D341Med (cell line): ENCODE measurements around the gene MYLK2.
"Not testable (repeated sequence)": the region's sequence is repeated elsewhere in the genome, so short reads cannot be mapped to it uniquely, and the experiment has no call there.

Experiments
- DNase-seq: peaks from one replicate; pipeline ENCODE4 v3.0.0; 2012; ENCODE audit warnings: low spot score

Gene MYLK2

DNA sequence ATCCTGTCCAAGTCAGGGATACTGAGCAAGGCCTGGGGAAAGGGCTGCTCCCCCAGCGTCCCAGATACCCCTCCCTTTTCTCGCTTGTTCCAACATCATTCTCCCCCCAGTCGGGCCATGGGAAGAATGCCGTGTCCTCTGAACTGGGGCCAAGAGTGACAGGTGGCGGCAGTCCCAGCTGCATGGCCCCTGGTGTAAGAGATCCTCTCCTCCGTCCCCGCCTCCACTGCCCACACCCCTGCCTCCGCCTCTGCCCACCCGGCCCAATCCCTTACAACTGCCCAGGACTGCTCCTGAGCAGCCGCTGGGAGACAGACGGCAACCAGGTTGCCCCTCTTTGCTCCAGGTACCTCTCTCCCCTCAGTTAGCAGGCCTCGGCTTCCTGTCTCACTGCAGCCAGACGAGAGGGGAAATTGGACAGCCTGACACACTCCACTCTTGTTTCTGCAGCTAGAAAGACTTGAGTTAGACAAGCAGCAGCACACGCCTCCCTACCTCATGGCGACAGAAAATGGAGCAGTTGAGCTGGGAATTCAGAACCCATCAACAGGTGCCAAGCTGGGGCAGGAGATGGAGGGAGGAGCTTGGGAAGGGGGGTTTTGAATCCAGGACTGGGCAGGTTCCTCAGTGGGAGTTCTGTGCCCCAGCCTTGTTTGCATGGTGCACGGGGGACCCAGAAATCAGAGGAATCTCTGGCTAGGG is at the start of gene MYLK2:
MYLK2 (plus strand) TSS at position 274 of the 702 bp plus-strand sequence; CDS start at position 499, 225 bp downstream.
- DNase-seq = no peak

DNA sequence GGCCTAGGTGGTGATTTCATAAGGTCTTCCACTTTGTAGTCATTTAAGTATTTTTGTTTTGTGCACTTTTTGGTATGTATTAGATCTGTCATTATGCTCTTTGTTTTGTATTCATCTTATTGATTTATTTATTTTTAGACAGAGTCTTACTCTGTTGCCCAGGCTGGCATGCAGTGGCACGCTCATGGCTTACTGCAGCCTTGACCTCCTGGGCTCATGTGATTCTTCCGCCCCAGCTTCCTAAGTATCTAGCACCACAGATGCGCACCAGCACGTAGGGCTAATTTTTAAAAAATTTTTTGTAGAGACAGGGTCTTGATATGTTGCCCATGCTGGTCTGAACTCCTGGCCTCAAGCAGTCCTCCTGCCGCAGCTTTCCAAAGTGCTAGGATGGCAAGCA is 49.5 kb upstream of the MYLK2 start:
- no peak for DNase-seq

DNA sequence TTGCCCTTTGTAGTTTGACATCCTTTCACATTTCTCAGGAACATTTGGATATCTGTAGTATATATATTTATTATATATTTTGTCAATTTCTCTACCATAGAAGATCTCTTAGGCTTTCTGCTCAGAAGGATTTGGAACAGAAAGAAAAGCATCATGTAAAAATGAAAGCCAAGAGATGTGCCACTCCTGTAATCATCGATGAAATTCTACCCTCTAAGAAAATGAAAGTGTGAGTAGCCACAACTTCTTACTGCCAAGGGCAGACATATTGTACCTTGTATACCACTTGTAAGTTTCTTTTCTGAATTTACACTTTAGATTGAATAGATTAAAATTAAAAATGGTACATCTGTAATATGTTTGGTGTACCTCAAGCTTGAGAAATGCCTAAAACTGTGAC is 48.9 kb upstream of the MYLK2 start:
- no peak for DNase-seq

DNA sequence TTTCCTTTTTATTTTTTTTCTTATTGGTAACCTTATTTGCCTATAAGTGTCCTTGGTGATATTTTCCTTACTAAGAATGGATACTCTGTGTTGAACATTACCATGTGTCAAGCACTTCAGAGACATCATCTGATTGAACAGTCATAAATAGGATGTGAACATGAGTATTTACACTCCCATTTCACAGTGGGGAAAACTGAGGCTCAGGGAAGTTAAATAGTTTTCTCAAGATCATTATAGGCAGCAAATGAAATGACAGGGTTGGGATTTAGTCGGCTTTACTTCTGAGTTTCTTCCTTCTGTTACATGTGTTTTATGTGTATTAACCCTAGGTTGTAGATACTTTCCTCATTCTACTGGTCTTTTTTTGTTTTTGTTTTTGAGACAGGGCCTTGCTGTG is 44.7 kb upstream of the MYLK2 start:
- no peak for DNase-seq

DNA sequence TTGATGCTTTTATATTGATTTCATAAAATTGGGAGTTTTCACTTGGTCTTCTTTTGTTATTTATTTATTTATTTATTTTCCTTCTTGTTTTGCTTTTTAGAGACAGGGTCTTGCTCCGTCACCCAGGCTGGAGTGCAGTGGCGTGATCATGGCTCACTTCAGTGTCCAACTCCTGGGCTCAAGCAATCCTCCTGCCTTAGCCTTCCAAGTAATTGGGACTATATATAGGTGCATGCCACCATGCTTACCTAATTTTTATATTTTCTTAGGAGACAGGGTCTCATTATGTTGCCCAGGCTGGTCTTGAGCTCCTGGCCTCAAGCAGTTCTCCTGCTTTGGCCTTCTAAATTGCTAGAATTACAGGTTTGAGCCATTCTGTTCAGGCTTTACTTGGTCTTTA is 38.3 kb upstream of the MYLK2 start:
- DNase-seq = no peak

DNA sequence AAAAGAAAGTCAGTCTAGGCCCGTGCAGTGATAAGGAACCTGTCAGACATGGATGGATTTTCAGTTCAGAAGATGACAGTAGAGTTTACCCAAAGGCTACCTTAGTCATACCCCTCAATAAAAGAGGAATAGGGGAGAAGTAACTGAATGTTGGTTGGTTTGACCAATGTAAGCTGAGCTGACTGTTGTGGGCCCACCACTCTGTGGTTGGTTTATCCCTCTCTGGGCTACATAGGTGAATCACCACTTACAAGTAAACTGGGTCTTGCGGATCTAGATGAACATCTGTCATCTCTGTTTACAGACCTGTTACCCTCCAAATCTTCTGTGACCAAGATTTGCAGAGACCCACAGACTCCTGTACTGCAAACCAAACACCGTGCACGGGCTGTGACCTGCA is 37.2 kb upstream of the MYLK2 start:
- no peak for DNase-seq

DNA sequence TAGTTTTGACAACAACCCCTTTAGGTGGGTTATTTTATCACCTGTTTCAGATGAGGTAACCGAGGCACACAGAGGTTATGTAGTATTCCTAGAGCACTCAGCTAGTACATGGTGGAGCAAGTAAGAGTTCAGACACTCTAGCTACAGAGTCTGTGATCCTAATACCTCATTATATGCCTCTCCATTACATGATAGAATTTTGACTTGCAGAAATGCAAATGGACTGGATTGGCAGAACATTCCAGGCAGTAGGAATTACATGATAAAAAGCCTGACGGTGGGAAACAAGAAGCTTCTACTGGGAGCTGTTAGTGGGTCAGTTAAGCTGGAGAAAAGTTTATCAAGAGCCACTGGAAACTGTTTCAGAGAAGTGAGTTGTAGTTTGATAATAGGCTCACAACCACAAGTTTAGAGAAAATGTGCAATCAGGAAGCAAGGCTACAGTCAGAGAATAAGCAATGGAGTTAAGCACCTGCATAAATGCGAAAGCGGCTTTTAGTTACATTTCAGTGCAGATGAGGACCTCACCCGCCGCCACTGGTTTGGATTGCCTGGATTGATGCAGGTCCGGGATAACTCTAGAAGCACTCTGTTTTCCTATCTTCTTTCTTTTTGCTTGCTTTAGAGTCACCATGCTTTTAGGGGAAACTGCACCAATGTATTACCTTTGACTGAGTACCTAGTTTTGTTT is 34.7 kb upstream of the MYLK2 start:
- no peak for DNase-seq

DNA sequence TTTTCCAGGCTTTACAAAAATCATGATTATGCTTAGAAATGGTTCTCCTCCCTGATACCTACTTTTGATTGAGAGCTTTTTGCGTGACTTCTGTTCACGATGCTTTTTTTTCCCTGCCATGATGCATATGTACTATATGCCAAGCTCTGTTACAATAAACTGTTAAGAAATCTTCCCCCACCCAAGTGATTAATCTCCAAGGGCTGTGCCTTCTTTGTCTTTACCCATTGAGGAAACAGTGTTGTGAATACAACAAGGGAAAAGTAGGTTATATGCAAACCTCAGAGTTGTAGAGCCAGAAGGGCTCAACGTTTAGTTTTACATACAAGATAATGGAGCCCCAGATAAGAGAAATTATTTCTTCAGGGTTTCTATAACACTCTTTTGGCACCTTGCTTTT is 34.1 kb upstream of the MYLK2 start:
- DNase-seq = no peak

DNA sequence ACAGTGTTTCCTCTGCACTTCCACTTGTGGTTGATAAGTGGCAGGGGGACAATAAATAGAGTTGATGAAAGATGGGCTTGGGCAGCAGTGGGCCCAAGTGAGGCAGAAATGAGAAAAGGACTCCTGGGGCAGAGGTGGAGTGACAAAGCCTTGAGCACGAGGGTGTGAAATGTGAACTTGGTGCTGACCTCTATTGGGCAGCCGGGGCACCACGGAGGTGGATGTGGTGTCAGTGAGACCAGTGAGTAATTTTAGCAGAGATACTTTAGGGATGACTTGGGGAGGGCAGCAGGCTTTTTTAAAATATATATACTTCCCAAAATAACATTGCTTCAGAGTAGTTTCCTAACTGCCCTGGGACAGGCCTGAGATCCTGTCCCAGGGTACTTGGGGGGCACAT is 30.6 kb upstream of the MYLK2 start:
- DNase-seq = peak; percentile 48

DNA sequence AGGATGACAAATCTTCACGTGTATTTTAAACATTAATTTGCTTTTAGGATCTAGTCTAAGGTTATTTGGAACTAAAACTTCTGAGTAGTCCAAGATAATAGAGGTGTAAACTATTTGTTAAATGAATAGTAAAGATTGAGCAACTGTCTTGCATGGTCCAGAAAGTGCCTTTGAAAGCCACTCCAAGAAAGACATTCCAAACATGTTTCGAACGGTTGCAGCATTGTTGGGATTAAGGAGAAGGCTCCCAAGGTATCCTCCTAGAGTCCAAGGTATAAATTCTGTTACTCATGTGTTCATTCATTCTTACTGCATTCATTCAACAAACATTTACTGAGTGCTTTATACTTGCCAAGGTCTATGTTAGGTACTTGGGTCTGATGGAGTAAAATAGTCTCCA is 28.8 kb upstream of the MYLK2 start:
- no peak for DNase-seq

DNA sequence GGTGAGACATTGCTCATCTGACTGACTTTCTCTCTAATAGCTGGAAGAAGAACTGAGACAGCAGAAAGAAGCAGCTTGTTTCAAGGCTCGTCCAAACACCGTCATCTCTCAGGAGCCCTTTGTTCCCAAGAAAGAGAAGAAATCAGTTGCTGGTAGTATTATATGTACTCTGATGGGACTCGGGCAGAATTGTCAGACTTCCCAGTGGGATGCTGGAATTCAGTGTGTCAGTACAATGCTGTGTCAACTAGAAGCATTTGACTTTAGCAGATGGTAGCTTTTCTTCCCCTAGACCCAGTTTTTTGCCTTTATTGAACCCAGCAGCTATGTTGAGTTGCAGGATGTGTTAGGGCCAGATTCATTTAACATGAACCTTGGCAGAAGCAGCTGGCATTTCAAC is 21.8 kb upstream of the MYLK2 start:
- no peak for DNase-seq

DNA sequence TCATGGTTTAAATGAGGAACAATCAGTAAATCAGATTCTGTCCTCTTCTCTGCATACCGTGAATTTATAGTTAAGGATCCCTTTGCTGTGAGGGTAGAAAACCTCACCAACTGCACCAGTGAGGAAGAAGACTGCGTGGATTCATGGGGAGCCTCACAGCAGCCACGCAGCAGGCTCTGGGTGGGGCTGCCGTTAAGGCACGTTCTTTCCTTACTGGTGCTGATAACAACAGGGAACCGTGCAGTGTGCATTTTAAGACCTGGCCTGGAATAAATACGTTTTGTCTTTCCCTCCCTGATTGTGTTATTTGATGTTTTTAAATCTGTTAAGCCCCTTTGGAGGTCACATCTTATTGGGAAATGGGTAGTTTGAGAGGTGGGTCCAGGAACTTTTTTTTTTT is 17.6 kb upstream of the MYLK2 start:
- DNase-seq = no peak

DNA sequence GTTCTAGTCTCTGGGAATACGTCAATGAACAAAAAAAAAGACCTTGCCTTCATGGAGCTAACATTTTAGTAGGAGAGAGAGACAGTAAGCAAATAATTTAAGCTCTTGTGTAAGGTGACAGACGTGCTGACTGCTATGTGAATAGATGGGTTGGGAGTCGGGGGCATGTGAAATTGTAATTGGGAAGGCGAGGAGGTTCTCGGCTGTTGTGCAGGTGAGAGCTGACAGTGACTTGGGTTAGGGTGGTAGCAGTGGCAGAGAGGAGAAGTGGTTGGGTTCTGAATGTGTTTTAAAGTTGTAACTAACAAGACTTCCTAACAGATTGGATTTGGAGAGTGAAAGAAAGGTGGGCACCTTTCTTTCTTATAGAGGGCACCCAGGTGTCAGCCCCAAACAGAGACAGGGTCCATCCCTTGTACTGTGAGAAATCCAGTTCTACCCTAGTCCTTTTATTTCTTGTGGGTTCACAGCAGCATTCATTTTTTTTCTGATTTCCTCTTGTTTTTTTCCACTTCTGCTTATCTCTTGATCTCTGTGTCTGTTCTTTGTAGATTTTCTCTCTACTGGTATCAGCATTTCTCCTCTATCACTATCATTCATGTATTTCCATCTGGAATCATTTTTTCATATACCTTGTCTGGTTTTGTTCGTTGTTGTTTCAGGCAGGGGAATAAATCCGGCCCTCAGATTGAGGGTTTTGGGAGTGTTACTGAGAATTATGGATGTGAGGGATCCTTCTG is 15.4 kb upstream of the MYLK2 start:
- no peak for DNase-seq

DNA sequence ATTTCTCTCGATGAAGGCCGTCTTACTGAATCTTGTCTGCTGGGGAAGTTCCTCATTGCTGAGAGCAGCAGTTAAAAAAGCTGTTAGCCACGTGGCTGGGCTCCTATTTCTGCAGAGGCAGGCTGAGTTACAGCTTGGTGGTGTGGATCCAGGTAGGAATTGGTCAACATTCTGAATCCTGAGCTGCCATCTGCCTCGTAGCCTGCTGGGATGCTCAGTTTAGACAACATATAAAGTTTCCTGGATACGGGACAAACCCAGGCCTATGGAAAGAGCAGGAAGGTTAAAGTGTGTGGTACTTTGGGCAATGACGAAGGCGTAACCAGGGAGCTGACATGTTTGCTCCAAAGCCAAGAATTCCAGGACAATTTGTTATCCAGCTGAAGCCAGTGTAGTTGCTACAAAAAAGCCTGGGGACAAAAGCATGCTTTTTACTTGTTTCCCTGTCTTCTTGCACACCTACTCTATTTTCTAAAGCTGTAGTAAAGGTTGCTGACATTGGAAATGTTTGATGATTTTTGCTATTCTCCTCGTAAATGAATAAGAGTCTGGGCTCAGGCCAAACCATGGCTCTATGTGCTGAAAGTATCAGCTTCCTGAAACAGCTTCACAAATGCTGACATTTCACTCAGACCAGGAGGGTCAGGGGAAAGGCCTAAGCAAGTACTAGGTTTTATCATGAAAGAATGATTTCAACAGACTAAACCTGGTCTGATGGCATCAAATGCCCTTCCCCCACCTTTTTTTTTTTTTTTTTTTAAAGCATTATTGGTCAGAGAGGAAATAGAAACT is 12.4 kb upstream of the MYLK2 start:
- no peak for DNase-seq

DNA sequence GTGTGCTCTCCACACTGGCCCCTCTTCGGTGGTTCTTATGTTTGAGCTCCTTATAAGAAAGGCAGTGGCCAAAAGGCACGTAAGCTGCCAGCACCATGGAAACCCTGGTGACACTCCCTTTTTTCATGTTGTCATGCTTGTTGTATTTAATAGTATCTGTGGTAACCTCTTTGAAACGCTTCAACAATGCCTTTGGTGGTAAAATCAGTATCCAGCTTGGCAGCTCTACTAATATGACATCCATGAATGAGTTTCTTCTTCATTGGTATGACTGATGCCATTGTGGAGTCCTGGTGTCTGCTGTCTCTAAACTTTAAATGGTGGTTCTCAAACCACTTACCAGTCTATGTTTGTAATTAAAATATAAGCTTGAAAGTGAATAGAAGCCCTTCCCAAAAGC is 10.7 kb upstream of the MYLK2 start:
- no peak for DNase-seq

DNA sequence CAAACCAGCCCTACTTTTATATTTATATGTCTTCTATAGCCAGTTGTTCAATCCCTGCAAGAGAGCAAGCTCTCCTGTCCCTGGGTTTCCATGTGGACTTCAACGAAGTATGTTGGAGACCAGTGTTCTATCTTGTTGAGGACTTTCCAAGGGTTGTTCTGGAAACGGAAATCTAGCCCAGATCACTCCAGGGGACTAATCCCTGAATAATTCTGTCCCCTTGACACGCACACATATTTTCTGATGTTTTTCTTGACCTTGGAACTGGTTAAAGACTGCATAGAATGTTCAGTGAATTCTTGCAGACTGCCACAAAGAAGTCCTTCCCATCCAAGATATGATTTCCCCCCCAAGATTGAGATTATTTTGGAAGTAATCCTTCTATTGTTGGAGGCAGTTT is 9.5 kb upstream of the MYLK2 start:
- DNase-seq = no peak

DNA sequence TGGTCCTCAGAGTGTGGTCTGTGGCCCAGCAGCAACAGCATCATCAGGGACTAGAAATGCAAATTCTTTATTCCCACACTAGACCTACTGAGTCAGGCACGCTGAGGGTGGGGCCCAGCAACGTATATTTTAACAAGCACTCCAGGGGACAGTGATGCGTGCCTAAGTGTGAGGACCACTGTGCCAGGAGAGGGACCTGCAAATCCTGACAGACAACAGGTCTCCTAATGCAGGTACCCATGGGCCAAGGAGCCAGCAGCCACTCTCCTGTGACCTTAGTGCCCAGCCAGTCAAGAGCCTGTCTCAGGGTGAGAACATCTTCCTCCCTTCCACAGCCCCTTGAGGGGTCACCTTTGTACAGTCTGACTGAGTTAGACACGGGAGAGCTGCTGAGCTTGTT is 8.0 kb upstream of the MYLK2 start:
- no peak for DNase-seq

DNA sequence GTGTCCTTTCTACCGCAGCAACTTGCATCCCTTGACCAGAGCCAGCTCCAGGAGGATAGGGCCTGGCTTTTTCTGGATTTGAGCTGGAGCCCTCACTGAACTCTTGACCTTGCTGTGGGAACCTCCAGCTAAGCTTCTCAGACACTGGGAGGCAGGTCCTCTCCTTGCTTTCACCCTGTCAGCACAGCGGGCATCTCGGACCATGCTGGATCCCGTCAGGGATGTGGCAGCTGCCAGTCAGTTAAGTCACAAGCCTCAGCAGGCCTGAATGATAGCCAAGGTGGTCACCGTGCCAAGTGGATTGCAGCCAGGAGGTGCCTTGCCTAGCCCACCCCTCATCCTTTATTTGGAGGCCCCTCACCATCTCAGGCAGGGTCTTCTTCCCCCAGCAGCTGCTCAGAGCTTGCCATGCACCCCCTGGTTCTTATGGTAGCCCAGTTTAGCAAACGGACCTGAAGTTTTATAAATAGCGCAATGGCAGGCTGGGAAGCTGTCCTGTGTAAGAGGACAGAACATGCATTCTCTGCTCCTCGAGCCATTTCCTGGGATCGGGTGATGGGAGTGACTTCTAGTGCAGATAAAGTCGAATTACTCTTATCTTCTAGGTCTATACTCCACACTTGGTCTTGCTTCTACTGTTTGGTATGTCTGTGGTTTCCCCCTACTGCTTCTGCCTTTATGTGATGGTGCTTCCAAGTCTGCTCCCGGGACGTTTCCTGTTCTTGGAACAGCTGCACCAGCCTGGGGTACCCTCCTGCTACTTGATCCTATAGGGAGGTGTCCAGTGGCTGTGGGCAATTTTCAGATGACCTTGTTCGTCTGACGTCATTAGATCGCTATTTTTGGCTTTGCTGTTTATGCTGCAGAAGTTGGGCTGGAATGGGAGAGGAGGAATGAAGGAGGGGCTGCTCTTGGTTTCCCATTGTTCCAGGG is 7.1 kb upstream of the MYLK2 start:
- DNase-seq = no peak

DNA sequence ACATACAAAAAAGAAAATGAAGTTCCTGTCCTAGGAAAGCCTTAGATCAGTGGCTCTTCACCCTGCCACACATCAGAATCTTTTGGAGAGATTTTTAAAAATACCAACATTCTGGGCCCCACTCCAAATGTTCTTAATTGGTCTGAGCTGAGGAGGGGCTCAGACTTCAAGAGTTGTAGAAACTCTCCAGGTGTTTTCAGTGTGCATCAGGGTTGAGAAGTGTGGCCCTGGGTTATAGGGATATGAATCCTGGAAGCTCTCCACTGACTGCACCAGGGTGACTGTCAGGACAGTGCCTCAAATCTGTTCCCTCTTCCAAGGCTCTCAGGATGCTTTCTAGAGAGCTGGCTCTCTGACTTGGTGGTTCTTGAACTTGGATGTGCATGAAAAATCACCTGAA is 5.5 kb upstream of the MYLK2 start:
- DNase-seq = no peak

DNA sequence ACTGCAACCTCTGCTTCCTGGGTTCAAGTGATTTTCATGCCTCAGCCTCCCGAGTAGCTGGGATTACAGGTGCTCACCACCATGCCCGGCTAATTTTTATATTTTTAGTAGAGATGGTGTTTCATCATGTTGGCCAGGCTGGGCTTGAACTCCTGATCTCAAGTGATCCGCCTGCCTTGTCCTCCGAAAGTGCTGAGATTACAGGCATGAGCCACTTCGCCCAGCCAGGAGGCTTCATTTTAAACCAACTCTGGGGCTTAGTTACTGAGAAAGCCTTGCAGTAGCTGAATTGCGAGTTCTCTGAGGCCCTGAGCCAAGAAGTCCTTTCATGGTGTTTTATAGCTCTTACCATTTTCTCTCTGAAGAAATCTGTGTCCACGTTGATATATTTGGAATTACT is 5.0 kb upstream of the MYLK2 start:
- not testable (repeated sequence) for DNase-seq

DNA sequence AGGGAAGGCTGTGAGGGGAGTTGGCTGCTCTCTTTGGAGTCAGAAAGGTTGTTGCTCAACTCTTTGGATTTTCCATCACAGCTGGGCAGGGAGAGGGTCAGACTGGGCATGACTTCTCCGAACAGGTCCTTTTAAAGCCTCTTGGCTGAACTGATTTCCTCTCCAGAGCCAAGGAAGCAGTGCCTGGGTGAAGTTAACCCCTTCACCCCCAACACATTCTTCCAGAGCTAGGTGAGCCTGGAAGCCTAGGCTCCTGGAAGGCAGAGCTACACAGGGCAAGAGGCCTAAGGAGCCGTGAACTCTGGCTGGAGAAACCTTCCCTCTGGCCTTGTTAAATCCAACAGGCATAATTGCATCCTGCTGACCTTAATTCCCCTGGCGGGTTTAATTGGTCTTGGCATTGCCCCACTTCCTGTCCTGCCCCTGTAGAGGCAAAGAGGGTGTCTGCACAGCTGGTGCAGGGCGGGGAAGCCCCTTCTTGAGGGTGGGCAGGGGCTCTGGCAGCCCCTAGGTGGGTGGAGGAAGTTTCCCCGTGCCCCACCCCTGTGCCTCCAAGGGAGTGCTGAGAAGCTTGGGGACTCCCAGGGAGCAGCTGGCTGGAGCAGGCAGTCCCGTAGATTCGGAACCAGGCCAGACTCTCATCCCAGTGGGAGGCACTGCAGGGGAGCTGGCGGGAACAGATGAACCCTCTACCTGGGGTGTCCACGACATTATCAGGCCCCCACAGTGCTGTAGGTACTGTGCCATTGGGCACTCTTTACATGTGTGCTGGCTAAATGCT is 3.6 kb upstream of the MYLK2 start:
- no peak for DNase-seq
